Right lobe of liver (tissue), 4 donors: ENCODE measurements around the gene YIPF4.

Source experiments
- POLR2A ChIP-seq: fragments of 450-650 bp; IDR thresholded peaks from one replicate; pipeline ENCODE4 v1.6.1; 2017; ENCODE audit warnings: antibody characterized with exemption, mild to moderate bottlenecking
- TF ChIP-seq, protein P1 (sequence below), 4 donors: fragments of 200-600 bp in 3 of 4; fragments of 450-650 bp in 1 of 4; IDR thresholded peaks; one replicate each; pipeline versions ENCODE4 v1.5.1 to v1.8.0; 2016 to 2022; ENCODE audit warnings: antibody characterized with exemption in 4 of 4, mild to moderate bottlenecking in 2 of 4
- donor health status: DM: no; HTN: no; CAD: no.
- donor health status: DM: no; HTN: no; CAD: no.
- donor health status: DM: no; HTN: yes; CAD: no.

DNA sequence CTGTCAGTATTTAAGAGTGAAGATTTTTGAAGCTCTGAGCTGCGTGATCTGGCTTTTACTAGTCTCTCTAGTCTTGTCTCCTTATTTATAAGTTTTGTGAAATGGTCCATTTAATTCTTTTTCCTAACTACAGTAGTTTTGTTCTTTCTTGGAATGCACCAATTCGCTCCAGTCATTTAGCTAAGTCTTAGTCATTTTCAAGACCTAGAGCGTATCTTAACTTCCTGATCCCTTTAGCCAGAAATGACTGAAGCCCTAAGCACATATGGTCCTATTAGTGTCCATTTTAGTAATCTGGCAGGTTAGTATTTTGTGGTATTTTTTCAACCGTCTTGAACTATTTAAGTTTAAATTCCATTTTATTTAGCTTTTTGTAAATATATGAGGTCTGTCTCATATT, 82.7 kb downstream of the YIPF4 start:
- TF ChIP-seq, protein P1, sequence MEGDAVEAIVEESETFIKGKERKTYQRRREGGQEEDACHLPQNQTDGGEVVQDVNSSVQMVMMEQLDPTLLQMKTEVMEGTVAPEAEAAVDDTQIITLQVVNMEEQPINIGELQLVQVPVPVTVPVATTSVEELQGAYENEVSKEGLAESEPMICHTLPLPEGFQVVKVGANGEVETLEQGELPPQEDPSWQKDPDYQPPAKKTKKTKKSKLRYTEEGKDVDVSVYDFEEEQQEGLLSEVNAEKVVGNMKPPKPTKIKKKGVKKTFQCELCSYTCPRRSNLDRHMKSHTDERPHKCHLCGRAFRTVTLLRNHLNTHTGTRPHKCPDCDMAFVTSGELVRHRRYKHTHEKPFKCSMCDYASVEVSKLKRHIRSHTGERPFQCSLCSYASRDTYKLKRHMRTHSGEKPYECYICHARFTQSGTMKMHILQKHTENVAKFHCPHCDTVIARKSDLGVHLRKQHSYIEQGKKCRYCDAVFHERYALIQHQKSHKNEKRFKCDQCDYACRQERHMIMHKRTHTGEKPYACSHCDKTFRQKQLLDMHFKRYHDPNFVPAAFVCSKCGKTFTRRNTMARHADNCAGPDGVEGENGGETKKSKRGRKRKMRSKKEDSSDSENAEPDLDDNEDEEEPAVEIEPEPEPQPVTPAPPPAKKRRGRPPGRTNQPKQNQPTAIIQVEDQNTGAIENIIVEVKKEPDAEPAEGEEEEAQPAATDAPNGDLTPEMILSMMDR (IDR thresholded peaks at IDR 0.05) = no peak
- no peak for TF ChIP-seq POLR2A
